Stimulated activated CD8-positive, alpha-beta memory T cell treated with anti-CD3 and anti-CD28 coated beads, Interleukin-15, amount 100 ng/mL, for 4 hours (primary cell): ENCODE measurements around the gene CCDC142.
"Not testable (repeated sequence)": the region's sequence is repeated elsewhere in the genome, so short reads cannot be mapped to it uniquely, and the experiment has no call there.

ENCODE experiments used
- DNase-seq, 2 donors: peaks; one replicate each; pipeline ENCODE4 v3.0.0-alpha.2; 2020; ENCODE audit warnings: low read depth in 2 of 2

Gene CCDC142

DNA sequence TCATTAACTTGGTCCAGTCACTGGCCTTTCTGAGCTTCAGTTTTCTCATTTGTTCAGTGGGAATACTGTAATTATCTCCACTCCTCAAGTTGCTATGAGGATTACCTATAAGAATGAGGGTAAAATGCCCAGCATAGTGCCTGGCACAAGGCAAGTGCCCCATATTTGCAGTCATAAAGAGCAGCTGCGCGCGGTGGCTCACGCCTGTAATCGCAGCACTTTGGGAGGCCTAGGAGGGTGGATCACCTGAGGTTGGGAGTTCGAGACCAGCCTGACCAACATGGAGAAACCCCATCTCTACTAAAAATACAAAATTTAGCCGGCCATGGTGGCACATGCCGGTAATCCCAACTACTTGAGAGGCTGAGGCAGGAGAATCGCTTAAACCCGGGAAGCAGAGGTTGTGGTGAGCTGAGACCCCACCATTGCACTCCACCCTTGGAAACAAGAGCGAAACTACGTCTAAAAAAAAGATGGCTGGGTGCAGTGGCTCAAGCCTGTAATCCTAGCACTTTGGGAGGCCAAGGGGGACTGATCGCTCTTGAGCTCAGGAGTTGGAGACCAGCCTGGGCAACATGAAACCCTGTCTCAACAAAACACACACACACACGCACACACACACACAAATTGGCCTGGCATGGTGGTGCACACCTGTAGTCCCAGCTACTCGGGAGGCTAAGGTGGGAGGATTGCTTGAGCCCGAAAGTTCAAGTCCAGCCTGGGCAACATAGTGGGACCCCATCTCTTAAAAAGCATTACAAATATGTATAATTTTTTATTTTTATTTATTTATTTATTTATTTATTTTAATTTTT is 40.1 kb downstream of the CCDC142 start:
- not testable (repeated sequence) for DNase-seq

DNA sequence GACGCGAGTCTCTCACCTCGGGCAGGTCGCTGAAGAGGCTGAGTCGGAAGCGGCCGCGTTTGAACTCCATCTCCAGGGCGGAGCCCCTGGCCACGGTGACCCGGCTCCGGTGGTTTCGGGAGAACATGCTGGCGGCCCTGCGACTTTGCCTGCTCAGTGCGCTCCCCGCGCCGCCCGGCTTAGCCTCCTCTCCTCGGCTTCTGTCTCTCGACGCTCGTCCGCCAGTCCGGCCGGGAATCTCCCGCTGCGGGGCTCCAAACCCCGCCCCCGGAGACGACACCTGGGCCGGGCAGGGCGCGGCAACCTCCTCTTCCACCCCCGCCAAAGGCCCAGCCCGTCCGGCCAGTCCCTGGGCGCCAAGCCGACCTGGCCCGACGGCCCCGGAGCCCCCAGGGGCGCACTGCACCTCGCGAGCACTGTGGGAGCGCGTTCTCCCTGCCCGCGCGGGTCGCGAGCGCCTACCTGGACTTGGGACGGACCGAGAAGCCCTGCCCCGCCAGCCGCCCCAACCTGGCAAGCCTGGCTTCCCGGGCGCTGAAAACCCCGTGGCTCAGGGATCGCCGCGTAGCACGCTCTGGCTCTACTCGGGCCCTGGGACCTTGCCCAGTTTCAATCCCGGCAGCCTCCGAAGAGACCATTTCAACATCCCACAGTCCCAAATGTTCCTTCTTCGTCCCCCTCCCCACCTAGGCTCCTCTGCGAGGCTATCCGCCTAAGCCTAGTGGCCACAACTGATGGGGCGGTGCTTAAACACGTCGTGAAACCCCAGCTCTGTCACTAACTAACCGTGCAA is 40.9 kb downstream of the CCDC142 start, which contains the start of gene RTKN:
Gene RTKN (minus strand): TSS at position 248 of the 793 bp plus-strand sequence. CDS start 121 bp downstream, at position 127.
- DNase-seq, result no peak

DNA sequence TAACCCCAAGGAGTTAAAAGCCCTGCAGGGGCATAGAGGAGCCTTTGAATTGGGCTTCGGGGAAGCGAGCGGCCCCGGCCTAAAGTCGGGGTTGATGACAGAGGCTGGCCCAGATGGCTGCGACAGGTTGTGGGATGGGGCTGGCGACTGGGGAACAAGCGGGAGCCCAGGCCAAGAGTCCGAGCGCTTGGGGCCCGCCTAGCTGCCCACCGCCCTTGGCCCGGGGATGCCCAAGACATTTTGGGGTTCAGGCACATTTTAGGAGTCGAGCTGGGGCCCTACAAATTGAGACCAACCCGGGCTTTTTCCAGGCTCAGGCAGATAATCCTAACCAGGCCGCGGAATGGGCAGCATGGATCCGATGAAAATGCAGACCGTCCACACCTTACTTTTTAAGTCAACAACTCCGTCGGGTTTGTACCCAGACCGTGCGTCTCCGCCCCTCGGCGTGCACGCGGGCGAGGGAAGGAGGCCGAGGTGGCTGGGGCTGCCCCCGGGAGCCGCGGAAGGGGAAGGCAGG is 41.6 kb downstream of the CCDC142 start:
- no peak for DNase-seq

DNA sequence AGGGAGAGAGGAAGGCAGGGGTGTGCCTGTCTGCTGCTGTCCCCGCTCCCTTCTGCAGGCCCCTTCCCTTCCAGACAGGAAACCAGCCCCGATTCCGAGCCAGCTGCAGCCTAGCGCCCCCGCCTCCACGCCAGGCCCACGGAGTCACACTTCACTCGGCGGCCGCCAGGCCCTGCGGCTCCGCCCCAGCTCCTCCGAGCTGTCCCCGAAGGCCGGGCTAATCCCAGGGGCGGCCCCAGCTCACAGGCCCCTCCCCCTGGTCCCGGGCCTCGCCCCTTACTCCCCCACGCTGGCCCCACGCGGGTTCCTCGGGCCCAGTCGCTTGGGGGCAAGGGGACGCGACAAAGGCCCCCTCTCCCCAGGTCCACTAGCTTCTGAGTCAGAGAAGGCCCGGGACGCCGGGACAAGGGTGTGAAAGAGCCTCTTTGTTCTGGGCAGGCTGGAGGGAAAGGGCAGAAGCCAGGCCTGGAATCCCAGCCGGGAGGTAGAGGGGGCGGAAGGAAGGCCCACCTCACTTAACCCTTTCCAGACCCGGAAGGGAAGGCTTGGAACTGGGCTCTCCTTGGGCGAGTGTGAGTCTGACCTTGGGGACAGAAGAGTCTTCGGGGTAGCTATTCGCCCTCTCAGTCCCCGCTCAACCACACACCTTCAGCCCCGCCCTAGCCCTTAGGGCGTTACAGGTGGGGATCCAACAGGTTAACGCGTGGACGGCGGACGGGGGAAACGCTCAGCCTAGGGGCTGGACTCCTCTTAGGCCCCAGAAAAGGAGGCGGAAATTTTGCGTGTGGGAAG is 42.2 kb downstream of the CCDC142 start:
- no peak for DNase-seq

DNA sequence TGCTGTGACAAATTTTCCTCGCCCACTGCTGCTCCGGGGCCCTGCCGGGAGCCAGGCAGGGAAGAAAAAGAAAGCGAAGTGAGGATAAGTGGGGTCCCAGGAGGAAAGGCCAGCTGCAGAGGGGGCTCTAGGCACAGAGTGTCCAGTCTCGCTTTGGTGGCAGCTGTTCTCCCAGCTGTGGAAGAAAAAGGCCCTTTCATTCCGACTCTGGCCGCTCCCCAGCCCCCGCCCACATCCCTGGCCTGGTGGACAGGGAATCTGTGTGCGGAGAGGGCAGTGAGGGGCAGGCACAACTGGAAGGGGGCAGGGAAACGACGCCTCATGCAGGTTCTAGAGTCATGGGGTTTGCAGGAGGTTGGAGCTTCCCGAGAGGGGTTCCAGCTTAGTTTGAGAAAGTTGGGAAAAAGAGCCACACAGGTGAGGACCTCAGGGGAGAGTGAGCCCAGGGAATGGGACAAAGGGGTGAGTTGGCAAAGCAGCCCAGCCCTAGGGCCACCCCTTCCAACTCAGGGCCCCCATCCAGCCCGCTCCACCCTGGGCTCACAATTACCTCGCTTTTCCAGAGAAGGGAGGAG is 42.9 kb downstream of the CCDC142 start:
- no peak for DNase-seq

DNA sequence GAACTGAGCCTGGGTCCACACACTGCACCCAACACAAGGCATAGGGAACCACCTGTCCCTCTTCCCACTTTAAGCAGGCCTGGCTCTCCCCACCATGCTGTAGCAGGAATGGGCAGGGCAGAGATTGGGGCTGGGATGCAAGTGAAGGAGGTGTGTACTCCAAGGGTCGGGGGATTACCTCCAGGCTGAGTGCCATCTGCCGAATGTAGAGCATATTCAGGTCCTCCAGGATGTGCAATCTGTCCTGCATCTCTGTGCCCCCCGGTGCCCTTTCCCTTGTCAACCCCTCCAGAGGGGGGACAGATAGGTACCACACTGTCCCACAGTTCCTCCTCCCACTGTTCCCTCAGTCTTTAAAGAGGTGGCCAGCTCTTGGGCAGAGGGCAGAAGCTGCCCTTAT is 43.4 kb downstream of the CCDC142 start:
- no peak for DNase-seq

DNA sequence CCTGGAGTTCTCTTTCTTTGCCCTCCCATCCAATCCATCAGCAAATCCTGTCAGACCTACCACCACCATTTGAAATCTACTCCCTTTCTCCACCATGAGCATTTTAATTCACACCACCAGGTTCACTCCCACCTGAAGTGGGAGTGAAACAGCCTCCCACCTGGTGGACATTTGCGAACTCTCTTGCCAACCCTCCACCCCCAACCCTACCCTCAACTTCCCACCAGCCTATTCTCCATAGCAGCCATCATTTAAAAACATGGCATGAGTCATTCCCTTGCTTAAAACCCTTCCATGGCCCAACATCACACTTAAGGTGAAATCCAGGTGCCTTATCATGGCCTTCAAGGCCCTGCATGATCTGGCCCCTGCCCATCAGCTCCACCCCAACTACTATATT is 44.5 kb downstream of the CCDC142 start:
- DNase-seq, result no peak

DNA sequence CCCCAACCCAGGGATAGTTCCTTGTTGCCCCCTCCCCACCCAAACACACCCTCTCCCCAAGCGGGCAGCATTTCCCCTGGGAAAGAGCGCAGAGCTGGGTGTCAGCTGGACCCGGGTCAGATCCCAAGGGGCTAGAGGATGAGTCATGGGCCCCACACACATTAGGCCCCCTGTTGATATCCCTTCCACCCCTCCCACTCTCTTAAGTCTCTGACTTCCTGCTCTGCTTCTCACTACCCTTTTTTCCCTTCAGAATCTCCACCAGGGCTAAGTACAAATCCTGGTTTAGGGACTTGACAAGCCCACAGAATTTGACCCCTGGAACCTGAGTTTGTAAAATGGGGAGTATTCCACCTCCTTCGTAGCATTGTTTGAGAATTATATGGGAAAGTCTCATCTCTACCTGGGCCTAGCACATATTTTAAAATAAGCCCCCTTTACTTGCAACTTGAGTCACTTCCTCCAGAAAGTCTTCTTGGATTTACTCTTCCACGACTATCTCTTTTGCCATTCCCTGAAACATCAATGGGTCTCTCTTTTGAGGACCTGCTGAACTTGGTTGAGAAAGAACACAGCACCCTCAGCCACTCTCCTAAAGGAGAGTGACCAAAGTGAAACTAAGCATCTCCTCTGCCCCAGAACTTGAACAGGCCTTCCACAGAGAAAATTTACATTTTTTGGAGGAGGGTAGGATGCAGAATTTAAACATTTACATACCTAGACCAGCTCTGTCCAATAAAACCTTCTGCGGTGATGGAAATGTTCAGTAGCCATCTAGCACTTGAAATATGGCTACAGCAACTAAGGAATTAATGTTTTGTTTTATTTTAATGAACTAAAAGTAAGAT is 45.7 kb downstream of the CCDC142 start:
- no peak for DNase-seq

DNA sequence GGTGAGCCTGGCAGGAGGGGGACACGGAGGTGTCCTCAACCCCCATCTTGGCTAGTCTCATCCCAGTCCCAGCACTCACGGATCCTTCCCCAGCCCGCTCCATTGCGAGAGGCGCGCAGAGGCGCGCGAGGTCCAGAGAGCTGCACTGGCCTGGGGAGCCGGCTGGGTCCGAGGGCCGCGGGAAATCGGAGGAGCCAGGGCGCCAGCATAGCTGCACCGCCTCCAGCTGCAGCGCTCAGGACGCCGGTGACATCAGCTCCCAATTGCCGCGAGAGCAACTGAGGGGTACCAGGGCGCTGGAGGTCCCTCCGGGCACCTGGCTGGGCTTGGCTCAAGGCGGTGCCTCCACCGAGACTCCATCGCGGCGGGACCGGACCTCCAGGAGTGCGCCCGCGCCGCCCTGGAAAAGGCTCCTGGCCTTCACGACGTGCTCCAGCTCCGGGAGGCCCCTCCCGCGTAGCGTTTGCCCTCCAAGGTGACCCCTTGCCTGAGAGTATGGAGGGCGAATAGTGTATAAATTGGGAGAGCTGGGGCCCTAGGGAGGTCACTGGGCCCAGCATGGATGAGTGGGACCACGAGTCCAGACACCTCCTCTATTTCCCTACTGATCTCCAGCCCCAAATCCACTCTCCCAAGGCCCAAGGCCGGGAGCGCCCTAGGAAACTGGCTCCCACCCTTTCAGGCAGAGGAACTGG is 46.5 kb downstream of the CCDC142 start:
- DNase-seq, result no peak

DNA sequence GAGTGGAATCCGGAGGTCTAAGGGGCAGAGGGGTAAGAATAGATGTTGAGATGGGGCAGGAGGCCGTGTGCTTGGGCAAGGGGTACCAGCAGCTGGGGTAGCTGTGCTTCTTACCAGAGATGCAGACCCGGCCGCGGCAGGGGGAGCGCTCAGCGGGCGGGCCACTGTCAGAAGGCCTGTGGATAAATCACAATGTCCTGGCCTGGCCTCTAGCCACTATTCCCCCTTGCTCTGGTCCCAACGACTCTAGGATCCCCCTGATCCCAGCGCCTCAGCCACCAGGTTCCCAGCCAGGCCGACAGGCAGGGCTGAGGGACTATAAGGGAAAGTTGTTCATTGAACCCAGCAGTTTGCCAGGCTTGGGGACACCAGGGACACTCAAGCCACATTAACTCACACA is 52.3 kb downstream of the CCDC142 start:
- no peak for DNase-seq

DNA sequence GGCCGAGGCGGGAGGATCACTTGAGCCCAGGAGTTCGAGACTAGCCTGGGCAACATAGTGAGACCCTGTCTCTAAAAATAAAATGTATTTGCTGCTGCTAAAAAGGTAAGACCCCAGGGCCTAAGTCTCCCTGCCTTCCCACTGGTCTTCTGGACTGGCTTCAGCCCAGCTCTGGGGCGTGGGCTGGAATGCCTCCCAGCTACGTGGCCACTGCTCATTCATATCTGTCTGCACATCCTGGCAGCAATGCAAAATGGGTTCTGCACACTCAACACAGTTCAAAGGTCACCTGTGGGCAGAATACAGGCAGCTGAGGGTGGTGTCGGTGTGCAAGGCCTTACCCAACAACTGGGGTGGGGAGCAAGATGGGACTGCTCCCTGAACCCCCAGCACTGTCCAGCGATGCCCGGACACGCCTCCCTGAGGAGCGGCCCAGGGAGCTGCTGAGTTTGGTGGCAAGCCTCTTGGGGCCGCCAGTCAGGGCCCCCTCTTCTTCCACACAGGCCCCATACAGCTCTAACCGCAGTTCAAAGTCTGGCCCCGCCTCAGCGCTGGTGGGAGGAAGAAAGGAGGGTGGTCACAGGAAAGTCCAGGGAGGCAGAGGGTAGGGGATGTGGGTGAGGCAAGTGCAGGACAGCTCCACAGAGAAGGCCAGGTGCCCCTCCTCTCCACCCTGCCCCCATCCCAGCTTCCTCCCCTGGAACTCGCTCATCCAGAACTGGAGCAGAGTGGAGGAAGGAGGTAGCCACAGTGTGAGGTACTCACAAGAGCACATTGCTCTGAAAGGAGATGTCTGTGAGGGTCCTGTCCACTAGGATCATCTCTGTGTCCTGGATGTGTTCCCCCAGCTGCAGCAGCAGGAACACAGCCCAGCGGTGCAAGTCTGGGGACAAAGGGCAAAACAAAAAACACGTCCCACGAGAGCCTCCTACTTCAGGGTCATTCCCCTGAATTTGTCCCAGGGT is 53.0 kb downstream of the CCDC142 start:
- no peak for DNase-seq

DNA sequence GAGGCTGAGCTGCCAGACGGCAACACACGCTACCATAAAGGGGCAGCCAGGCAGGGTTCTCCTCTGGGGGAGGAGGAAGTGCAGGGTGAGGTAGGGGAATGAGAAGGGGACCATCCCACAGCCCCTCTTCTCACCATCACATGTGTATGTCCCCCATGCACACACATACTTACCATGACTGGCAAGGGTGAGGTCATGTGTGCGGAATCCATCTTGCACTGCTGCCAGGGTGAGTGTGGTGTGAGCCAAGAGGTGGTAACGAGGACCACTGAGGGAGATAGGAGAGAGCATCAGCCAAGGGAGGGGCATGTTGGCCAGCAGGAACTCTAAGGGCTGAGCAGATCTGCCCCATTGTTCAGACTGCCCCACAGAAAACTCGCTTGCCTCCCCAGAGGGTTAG is 54.1 kb downstream of the CCDC142 start:
- DNase-seq, result no peak

DNA sequence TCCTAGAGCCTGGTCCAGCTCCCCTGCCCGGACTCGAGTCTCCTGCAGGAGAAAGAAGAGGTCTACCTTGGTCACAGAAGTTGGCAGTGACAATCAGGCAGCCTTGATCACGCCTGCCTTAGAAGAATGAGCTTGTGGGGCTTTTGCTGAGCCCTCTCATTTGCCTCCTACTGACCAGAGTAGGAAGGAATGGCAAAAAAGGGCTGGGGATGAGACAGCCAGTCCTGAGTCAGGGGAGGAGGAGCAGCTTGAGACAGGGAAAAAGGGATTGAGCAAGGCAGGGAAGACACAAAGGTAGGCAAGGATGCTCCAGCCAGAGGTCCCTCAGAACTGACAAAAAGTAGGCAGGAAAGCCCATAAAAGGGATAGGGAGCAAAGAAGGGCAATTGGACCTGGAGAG is 55.2 kb downstream of the CCDC142 start:
- no peak for DNase-seq

DNA sequence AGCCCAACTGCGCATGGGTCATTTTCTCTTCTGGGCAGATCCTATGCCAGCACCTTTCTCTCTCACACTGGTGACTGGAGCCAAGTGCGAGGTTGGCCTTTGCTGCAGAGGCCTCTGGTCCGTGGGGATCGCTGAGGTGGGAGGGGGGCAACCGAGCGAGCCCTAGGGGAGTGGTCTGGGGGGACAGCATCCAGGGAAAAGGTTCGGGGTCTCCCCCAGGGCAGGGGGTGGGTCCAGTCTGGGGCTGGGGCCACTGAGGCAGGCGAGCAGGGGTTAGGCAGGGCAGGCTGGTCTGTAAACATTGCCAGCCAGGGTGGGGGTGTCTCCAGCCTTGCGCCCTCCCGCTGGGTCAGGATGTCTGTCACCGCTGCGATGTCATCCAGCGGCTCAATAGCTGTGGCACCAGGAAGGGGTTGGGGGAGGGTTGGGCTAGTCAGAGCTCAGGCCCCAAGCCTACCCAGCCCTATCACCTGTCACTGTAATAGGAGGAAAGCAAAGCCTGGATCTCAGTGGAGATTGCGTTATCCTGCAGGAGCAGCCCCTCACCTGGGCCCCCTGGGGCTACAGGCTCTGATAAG is 56.5 kb downstream of the CCDC142 start:
- DNase-seq, result no peak

DNA sequence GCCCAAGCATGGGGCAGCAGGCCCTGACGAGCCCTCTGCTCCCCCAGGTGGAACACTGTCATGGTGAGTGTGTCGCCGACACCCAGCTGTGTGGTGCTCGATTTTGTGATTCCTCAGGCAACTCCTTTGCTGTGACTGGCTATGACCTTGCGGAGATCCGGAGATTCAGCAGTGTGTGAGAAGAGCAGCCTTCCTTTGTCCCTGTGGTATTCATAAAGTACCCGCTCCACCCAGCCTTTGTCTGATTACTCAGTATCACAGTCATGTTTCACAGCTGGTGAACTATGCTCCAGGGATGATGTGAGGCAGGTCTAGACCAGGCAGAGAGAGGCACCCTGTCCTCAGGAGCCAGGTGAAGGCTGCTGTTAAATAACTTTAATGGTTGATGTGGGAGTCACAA is 57.3 kb downstream of the CCDC142 start:
- DNase-seq, result no peak

DNA sequence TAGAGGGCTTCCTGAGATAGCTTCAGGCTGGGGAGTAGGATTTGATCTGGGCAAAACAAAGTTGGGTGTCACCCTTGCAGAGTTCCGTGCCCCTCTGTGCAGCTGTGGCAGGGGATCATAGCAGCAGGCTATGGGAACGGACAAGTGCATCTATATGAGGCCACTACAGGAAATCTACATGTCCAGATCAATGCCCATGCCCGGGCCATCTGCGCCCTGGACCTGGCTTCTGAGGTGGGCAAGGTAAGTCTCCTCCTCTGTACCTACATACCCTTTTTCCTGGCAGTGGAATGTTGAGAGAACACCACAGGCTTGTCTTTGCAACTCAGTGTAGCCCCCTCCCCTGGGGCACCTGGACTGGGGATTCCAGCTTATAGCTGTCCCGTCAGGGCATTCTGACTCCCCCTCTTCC is 57.8 kb downstream of the CCDC142 start:
- no peak for DNase-seq

DNA sequence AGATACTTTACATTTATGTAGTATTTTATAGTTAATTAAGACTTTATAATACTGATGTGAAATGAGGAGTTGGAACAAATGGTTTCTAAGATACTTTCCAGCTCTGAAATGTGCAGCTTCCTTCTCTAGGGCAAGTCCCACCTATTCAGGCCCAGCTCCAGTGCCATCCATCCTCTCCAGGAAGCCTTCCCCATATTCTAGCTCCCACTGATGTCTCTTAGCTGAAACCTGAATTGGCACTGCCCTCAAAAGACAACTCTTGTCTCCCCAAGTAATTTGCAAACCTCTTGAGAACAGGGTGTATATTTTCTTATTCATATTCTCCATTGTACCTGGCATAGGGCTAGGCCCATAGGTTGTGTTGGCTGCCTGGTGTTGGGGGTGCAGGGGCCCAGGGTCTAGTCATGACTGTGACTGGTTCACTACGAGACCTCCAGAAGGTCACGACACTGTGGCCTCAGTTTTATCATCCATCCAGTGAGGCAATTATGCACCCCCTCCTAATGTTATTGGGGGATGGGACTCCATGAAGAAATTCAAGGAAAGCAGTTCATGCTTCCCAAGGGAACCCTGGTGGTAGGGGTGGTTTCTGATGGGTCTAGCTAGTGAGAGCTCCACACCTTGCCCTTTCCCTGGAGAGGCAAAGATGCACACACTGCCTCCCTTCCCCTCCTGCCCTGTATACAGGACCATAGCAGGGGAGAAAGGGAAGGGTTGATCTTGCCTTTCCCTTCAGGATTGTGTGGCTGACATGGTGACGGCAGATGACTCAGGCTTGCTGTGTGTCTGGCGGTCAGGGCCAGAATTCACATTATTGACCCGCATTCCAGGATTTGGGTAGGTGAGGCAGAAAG is 58.4 kb downstream of the CCDC142 start:
- no peak for DNase-seq
